GM12892 (cell line): Measurements from ENCODE around the gene SLC4A8.
"Not testable (repeated sequence)": the region's sequence is repeated elsewhere in the genome, so short reads cannot be mapped to it uniquely, and the experiment has no call there.

ENCODE experiments used
- POLR2A ChIP-seq: IDR thresholded peaks from 2 replicates; pipeline ENCODE4 v1.6.1; 2011; ENCODE audit warnings: low read depth, low read length, control low read depth
- POLR2AphosphoS5 ChIP-seq: IDR thresholded peaks from 2 replicates; pipeline ENCODE4 v1.6.1; 2011; ENCODE audit warnings: low read depth, low read length, control low read depth
- TAF1 ChIP-seq: IDR thresholded peaks from 2 replicates; pipeline ENCODE4 v1.6.1; 2011; ENCODE audit warnings: low read depth, mild to moderate bottlenecking, control low read depth, low read length, borderline replicate concordance

- TF ChIP-seq POLR2A, TAF1, POLR2AphosphoS5: not testable (repeated sequence)
These were observed 90.4 kb downstream of the SLC4A8 start for GRCh38 chr12:51515037-51515436.
